ENCODE results near the gene ZNF281.

Gene ZNF281

GRCh38 chr1:200372885-200373181 is 37.0 kb downstream of the ZNF281 start:
- Histone ChIP-seq H3K36me3 (no peaks in the 10 kb centered on the region), H3K9me3 (no peaks in the 10 kb centered on the region), H3K4me1 (no peaks in the 10 kb centered on the region), H3K27me3 (peaks cover 8% of the 10 kb centered on the region), H3K4me3 (ENCODE audit: low read depth, low read length) (no peak overlapping the region)
- DNase-seq = no peak
- TF ChIP-seq CTCF (IDR thresholded peaks at IDR 0.05; ENCODE audit: low read depth, low read length) = no peak

GRCh38 chr1:200372095-200372884 is 37.5 kb downstream of the ZNF281 start:
- Histone ChIP-seq H3K27me3 (peaks cover 8% of the 10 kb centered on the region), H3K4me3 (ENCODE audit: low read depth, low read length) (no peak overlapping the region), H3K36me3 (no peaks in the 10 kb centered on the region), H3K9me3 (no peaks in the 10 kb centered on the region), H3K4me1 (no peaks in the 10 kb centered on the region)
- no peak for DNase-seq
- no peak for TF ChIP-seq CTCF (IDR thresholded peaks at IDR 0.05; ENCODE audit: low read depth, low read length)

- Histone ChIP-seq H3K9me3 (no peaks in the 10 kb centered on the region), H3K27me3 (peaks cover 3% of the 10 kb centered on the region), H3K4me3 (ENCODE audit: low read depth, low read length) (no peak overlapping the region), H3K36me3 (no peaks in the 10 kb centered on the region), H3K4me1 (no peaks in the 10 kb centered on the region)
- DNase-seq = no peak
- TF ChIP-seq CTCF (IDR thresholded peaks at IDR 0.05; ENCODE audit: low read depth, low read length) = no peak
These were observed 40.1 kb downstream of the ZNF281 start for GRCh38 chr1:200369706-200370105.

- TF ChIP-seq CTCF (IDR thresholded peaks at IDR 0.05; ENCODE audit: low read depth, low read length) = no peak
- Histone ChIP-seq H3K4me1 (no peaks in the 10 kb centered on the region), H3K9me3 (no peaks in the 10 kb centered on the region), H3K27me3 (peaks cover 3% of the 10 kb centered on the region; the same call in 1 of the 2 replicates), H3K4me3 (ENCODE audit: low read depth, low read length) (no peak overlapping the region), H3K36me3 (no peaks in the 10 kb centered on the region)
- no peak for DNase-seq
These were observed 40.7 kb downstream of the ZNF281 start for GRCh38 chr1:200369131-200369530.

GRCh38 chr1:200368556-200368955 is 41.3 kb downstream of the ZNF281 start:
- Histone ChIP-seq H3K36me3 (no peaks in the 10 kb centered on the region), H3K27me3 (peaks cover 3% of the 10 kb centered on the region; the same call in 1 of the 2 replicates), H3K4me1 (no peaks in the 10 kb centered on the region), H3K9me3 (no peaks in the 10 kb centered on the region), H3K4me3 (ENCODE audit: low read depth, low read length) (no peak overlapping the region)
- no peak for DNase-seq
- no peak for TF ChIP-seq CTCF (IDR thresholded peaks at IDR 0.05; ENCODE audit: low read depth, low read length)

GRCh38 chr1:200367841-200368534 is 41.8 kb downstream of the ZNF281 start:
- no peak for DNase-seq
- Histone ChIP-seq H3K36me3 (no peaks in the 10 kb centered on the region), H3K4me3 (ENCODE audit: low read depth, low read length) (no peak overlapping the region), H3K9me3 (no peaks in the 10 kb centered on the region), H3K4me1 (no peaks in the 10 kb centered on the region), H3K27me3 (peaks cover 3% of the 10 kb centered on the region; the same call in 1 of the 2 replicates)
- no peak for TF ChIP-seq CTCF (IDR thresholded peaks at IDR 0.05; ENCODE audit: low read depth, low read length)
